Right atrium auricular region (tissue), 2 donors: Measurements from ENCODE around the gene GFOD1. TPM values are rescaled to one million over a fixed set of nuclear protein-coding genes. Genes with fewer than 3 reads are reported as not detected.
A peak's percentile ranks its signal among the peaks of the same experiment; 100 is the strongest.

Experiments
- DNase-seq: peaks from one replicate; pipeline ENCODE4 v3.0.0-alpha.2; 2019; ENCODE audit warnings: low spot score
- H3K27ac ChIP-seq, 2 donors: fragments of 200-600 bp; sonication (generic); 1 replicate in 1 of 2; 2 replicates in 1 of 2; pipeline ENCODE4 v1.5.1; 2016 to 2019
- H3K27me3 ChIP-seq, 2 donors: fragments of 200-600 bp; sonication (generic); one replicate each; pipeline versions ENCODE4 v1.5.1 to v1.6.0; 2017 to 2019
- H3K36me3 ChIP-seq: fragments of 200-600 bp; sonication (generic); one replicate; pipeline ENCODE4 v1.5.1; 2016
- H3K4me1 ChIP-seq, 2 donors: fragments of 200-600 bp; sonication (generic); one replicate each; pipeline versions ENCODE4 v1.5.1 to v1.6.0; 2017 to 2019
- H3K4me3 ChIP-seq, 2 donors: fragments of 200-600 bp; sonication (generic); 1 replicate in 1 of 2; 2 replicates in 1 of 2; pipeline ENCODE4 v1.5.1; 2017 to 2019; ENCODE audit warnings: mild to moderate bottlenecking in 1 of 2, moderate library complexity in 1 of 2
- H3K9me3 ChIP-seq, 2 donors: fragments of 200-600 bp; sonication (generic); one replicate each; pipeline ENCODE4 v1.5.1; 2019
- CTCF ChIP-seq, 2 donors: fragments of 200-600 bp; sonication (generic); IDR thresholded peaks; one replicate each; pipeline ENCODE4 v1.5.1; 2019; ENCODE audit warnings: antibody characterized with exemption in 2 of 2
- total RNA-seq, 2 donors: library from RNA; depleted of rRNA; stranded (reverse); fragments of >200 nt; gene quantifications; one replicate each; pipeline ENCODE4 v1.1.0, GENCODE V29; 2016

Gene GFOD1
- total RNA-seq, 2 donors from 2014 or later, result 66.2 to 96.3 TPM

- no peak for TF ChIP-seq CTCF (IDR thresholded peaks at IDR 0.05)
- Histone ChIP-seq H3K27ac (peak overlapping the region in 1 of 2 donors; percentile 75), H3K9me3 (no peaks in the 10 kb centered on the region), H3K27me3 (no peaks in the 10 kb centered on the region), H3K36me3 (no peaks in the 10 kb centered on the region), H3K4me3 (no peak overlapping the region), H3K4me1 (peaks cover 0 to 30% of the 10 kb centered on the region in 2 donors)
- no peak for DNase-seq
These were observed 5.7 kb upstream of the GFOD1 start for GRCh38 chr6:13493147-13493546.

- Histone ChIP-seq H3K4me3 (no peak overlapping the region), H3K27ac (no peak overlapping the region), H3K27me3 (no peaks in the 10 kb centered on the region), H3K4me1 (peaks cover 0 to 33% of the 10 kb centered on the region in 2 donors), H3K9me3 (no peaks in the 10 kb centered on the region), H3K36me3 (no peaks in the 10 kb centered on the region)
- DNase-seq, result no peak
- no peak for TF ChIP-seq CTCF (IDR thresholded peaks at IDR 0.05)
These were observed 5.0 kb upstream of the GFOD1 start for GRCh38 chr6:13492357-13492756.

GRCh38 chr6:13491538-13491937, 4.1 kb upstream of the GFOD1 start:
- Histone ChIP-seq H3K4me1 (peaks cover 0 to 31% of the 10 kb centered on the region in 2 donors), H3K27me3 (no peaks in the 10 kb centered on the region), H3K36me3 (no peaks in the 10 kb centered on the region), H3K9me3 (no peaks in the 10 kb centered on the region), H3K4me3 (no peak overlapping the region), H3K27ac (no peak overlapping the region)
- no peak for TF ChIP-seq CTCF (IDR thresholded peaks at IDR 0.05)
- DNase-seq, result no peak

GRCh38 chr6:13490402-13490801, 3.0 kb upstream of the GFOD1 start:
- Histone ChIP-seq H3K4me3 (no peak overlapping the region), H3K27me3 (no peaks in the 10 kb centered on the region), H3K4me1 (peaks cover 0 to 27% of the 10 kb centered on the region in 2 donors), H3K9me3 (no peaks in the 10 kb centered on the region), H3K36me3 (no peaks in the 10 kb centered on the region), H3K27ac (no peak overlapping the region)
- TF ChIP-seq CTCF (IDR thresholded peaks at IDR 0.05), result no peak
- DNase-seq, result no peak

- DNase-seq, result no peak
- H3K36me3 ChIP-seq, result no peaks in the 10 kb centered on the region
- H3K4me3 ChIP-seq, result no peak overlapping the region
- H3K27me3 ChIP-seq, result no peaks in the 10 kb centered on the region
- peak overlapping the region; percentile 85 to 86 for H3K27ac ChIP-seq
- no peak for TF ChIP-seq CTCF (IDR thresholded peaks at IDR 0.05)
- H3K4me1 ChIP-seq, result peaks cover 0 to 29% of the 10 kb centered on the region in 2 donors
- H3K9me3 ChIP-seq, result no peaks in the 10 kb centered on the region
These were observed 1.5 kb upstream of the GFOD1 start for GRCh38 chr6:13488896-13489237.
